GM12891 (cell line): ENCODE data around the gene C16orf95.

ENCODE experiments used
- PAX5 ChIP-seq: IDR thresholded peaks from 2 replicates; pipeline ENCODE4 v1.6.1; 2011; ENCODE audit warnings: low read length, moderate library complexity, mild to moderate bottlenecking; ENCODE audit not compliant: insufficient read depth, severe bottlenecking
- POLR2AphosphoS5 ChIP-seq: IDR thresholded peaks from 2 replicates; pipeline ENCODE4 v1.6.1; 2011; ENCODE audit warnings: low read depth, low read length, control low read depth

GRCh38 chr16:87295661-87296531, 21.3 kb downstream of the C16orf95 start:
- TF ChIP-seq POLR2AphosphoS5 = no peak
- no peak for TF ChIP-seq PAX5
